ENCODE results near the gene ACBD6. TPM values are rescaled to one million over a fixed set of nuclear protein-coding genes. Genes with fewer than 3 reads are reported as not detected.
"Not testable (repeated sequence)": the region's sequence is repeated elsewhere in the genome, so short reads cannot be mapped to it uniquely, and the experiment has no call there.

ACBD6 gene
- polyA plus RNA-seq, 1 experiment, result 49.0 TPM

DNA sequence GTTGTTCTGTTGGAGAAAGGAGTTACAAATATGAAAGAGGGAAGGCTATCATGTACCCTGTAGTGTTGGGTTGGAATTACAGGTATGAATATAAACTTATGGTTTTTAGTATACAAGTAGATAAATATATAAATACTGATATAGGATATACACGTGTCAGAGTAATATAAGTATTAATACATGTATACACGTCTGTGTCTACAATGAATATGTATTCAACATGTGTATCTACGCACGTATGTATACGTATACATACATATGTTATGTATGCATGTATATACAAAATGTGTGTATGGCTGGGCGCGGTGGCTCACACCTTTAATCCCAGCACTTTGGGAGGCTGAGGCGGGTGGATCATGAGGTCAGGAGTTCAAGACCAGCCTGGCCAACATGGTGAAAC lies 17.9 kb downstream of the ACBD6 start:
- POLR2A ChIA-PET, result no interaction called here
- CTCF ChIA-PET, result no interaction called here
- Histone ChIP-seq H3K4me3 (ENCODE audit: low read depth, low read length) (no peak overlapping the region), H3K27me3 (ENCODE audit: control insufficient read depth, insufficient read depth, low read length) (no peaks in the 10 kb centered on the region), H3K36me3 (ENCODE audit: control insufficient read depth, insufficient read depth, low read length) (peaks cover 1% of the 10 kb centered on the region; the same call in 1 of the 2 replicates)
- TF ChIP-seq, protein P1, sequence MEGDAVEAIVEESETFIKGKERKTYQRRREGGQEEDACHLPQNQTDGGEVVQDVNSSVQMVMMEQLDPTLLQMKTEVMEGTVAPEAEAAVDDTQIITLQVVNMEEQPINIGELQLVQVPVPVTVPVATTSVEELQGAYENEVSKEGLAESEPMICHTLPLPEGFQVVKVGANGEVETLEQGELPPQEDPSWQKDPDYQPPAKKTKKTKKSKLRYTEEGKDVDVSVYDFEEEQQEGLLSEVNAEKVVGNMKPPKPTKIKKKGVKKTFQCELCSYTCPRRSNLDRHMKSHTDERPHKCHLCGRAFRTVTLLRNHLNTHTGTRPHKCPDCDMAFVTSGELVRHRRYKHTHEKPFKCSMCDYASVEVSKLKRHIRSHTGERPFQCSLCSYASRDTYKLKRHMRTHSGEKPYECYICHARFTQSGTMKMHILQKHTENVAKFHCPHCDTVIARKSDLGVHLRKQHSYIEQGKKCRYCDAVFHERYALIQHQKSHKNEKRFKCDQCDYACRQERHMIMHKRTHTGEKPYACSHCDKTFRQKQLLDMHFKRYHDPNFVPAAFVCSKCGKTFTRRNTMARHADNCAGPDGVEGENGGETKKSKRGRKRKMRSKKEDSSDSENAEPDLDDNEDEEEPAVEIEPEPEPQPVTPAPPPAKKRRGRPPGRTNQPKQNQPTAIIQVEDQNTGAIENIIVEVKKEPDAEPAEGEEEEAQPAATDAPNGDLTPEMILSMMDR (IDR thresholded peaks at IDR 0.05; ENCODE audit: insufficient read depth, low read depth, low read length), result no peak
- DNase-seq (ENCODE audit: low read depth), result no peak

DNA sequence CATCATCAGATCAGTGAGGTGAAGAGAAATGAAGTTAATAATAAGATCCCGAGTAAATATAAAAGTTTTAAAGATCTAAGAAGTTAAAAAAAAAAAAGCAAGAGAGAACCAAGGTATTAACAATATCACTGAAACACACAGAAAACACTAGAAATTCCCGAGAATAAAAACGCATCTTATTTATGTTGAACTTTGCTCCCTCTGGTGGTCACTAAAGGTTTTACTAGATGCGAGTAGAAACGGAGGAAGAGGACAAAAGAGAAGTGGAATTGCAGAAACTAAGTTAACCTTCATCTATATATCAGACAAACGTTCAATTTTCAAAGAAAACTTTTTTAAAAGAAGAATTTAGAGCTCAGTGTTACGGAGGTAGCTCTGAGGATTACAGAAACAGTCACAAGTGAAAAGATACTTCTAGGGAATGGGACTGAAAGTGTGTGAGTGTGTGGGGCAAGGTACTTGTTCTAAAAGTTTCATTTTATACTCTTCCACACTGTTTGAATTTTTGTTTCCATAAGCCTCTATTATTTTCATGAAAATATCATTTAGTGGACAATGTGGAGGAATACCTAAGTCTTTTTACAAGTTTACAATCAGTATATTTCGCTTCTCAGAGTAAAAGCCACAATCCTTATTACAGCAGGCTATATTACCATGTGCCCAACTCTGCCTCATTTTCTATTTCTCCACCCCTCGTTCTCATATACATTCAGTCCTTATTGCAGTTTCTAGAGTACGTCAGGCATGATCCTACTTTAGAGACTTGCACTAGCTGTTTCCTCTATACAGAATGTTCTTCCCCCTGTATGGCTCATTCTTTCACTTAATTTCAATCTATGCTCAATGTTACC lies 19.7 kb downstream of the ACBD6 start:
- Histone ChIP-seq H3K4me3 (ENCODE audit: low read depth, low read length) (no peak overlapping the region), H3K36me3 (ENCODE audit: control insufficient read depth, insufficient read depth, low read length) (no peaks in the 10 kb centered on the region; the same call in 1 of the 2 replicates), H3K27me3 (ENCODE audit: control insufficient read depth, insufficient read depth, low read length) (no peaks in the 10 kb centered on the region)
- no peak for DNase-seq (ENCODE audit: low read depth)
- ChIA-PET POLR2A (no interaction called here), CTCF (interaction anchor here (0.6 to 7.2 kb wide), 14 partner anchors 9 to 668 kb away, joined by 3 to 88 read pairs (median 4); no protein-coding TSS in a partner anchor)
- TF ChIP-seq, protein P1 (IDR thresholded peaks at IDR 0.05; ENCODE audit: insufficient read depth, low read depth, low read length), result peak; percentile 72

DNA sequence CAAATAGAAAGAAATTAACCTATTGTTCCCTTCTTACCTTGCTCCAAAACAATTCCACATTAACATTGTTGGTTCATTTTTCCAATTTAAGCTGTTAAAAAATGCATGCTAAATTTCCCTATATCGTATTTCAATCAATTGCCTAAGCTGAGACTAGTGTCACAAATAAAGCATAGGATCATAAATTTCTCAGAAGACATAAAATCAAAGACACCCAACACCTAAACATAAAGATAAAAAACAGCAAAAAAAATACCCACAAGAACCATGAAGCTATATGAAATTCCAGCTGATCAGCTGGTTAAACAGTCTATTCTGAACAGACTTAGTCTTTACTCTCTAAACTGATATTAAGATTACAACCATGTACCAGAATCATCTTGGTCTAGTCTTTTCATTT lies 32.3 kb downstream of the ACBD6 start:
- no peak overlapping the region for H3K4me3 ChIP-seq (ENCODE audit: low read depth, low read length)
- DNase-seq (ENCODE audit: low read depth), result no peak
- TF ChIP-seq, protein P1 (IDR thresholded peaks at IDR 0.05; ENCODE audit: insufficient read depth, low read depth, low read length), result no peak
- H3K27me3 ChIP-seq (ENCODE audit: control insufficient read depth, insufficient read depth, low read length), result no peaks in the 10 kb centered on the region
- ChIA-PET POLR2A (no interaction called here), CTCF (interaction anchor here (0.6 to 1.1 kb wide), 2 partner anchors 9 to 83 kb away, joined by 3 to 4 read pairs; no protein-coding TSS in a partner anchor)
- no peaks in the 10 kb centered on the region for H3K36me3 ChIP-seq (ENCODE audit: control insufficient read depth, insufficient read depth, low read length)

DNA sequence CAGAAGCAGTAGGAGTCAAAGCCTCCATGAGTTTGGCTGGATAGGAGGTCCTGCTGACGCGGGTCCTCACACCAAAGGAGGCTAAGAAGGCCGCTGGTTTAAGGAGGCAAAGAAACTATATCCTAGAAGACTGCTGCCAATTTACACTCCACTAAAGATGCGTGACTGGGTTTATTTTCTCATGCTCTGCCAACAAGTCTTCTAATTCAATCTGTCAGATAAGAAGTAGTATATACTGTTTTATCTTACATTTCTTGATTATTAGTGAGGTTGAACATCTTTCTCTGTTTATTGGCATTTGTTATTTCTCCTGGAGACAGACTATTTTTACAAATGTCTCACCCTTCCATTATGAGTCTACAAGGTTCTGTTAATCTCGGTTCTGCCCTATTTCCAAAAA lies 34.1 kb downstream of the ACBD6 start:
- ChIA-PET CTCF (interaction anchor here (4.2 kb wide), 1 partner anchor 10 kb away, joined by 12 read pairs; no protein-coding TSS in a partner anchor), POLR2A (no interaction called here)
- TF ChIP-seq, protein P1 (IDR thresholded peaks at IDR 0.05; ENCODE audit: insufficient read depth, low read depth, low read length), result no peak

DNA sequence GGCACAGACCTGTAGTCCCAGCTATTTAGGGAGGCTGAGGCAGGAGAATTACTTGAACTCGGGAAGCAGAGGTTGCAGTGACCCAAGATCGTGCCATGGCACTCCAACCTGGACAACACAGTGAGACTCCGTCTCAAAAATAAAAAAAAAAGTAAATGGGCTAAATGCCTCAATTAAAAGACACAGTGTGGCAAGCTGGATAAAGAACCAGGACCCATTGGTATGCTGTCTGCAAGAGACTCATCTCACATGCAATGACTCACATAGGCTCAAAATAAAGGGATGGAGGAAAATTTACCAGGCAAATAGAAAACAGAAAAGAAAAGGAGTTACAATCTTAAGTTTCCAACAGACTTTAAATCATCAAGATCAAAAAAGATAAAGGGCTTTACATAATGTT lies 40.3 kb downstream of the ACBD6 start:
- CTCF ChIA-PET, result interaction anchor here (1.3 to 1.5 kb wide), 3 partner anchors 8 to 21 kb away, joined by 3 to 7 read pairs (median 4); no protein-coding TSS in a partner anchor
- Histone ChIP-seq H3K36me3 (ENCODE audit: control insufficient read depth, insufficient read depth, low read length) (no peaks in the 10 kb centered on the region), H3K4me3 (ENCODE audit: low read depth, low read length) (no peak overlapping the region), H3K27me3 (ENCODE audit: control insufficient read depth, insufficient read depth, low read length) (no peaks in the 10 kb centered on the region)
- DNase-seq (ENCODE audit: low read depth), result no peak
- POLR2A ChIA-PET, result no interaction called here
- TF ChIP-seq, protein P1 (IDR thresholded peaks at IDR 0.05; ENCODE audit: insufficient read depth, low read depth, low read length), result no peak

More for the DNA sequence above, 34.1 kb downstream of the ACBD6 start:
- no peak for DNase-seq (ENCODE audit: low read depth)
- Histone ChIP-seq H3K27me3 (ENCODE audit: control insufficient read depth, insufficient read depth, low read length) (no peaks in the 10 kb centered on the region), H3K36me3 (ENCODE audit: control insufficient read depth, insufficient read depth, low read length) (no peaks in the 10 kb centered on the region), H3K4me3 (ENCODE audit: low read depth, low read length) (no peak overlapping the region)

DNA sequence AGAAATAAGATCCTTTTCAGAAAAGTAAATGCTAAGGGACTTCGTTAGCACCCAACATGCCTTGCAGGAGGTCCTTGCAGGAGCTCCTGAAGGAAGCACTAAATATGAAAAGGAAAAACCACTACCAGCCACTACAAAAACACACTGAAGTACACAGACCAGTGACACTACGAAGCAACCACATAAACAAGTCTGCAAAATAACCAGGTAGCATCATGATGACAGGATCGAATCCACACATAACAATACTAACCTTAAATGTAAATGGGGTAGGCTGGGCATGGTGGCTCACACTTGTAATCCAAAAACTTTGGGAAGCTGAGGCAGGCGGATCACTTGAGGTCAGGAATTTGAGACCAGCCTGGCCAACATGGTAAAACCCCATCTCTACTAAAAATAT lies 40.7 kb downstream of the ACBD6 start:
- CTCF ChIA-PET, result interaction anchor here (1.3 to 1.5 kb wide), 3 partner anchors 8 to 21 kb away, joined by 3 to 7 read pairs (median 4); no protein-coding TSS in a partner anchor
- POLR2A ChIA-PET; DNase-seq (ENCODE audit: low read depth); H3K27me3 ChIP-seq (ENCODE audit: control insufficient read depth, insufficient read depth, low read length); H3K36me3 ChIP-seq (ENCODE audit: control insufficient read depth, insufficient read depth, low read length); H3K4me3 ChIP-seq (ENCODE audit: low read depth, low read length): not testable (repeated sequence)

Data from BJ (cell line).